SU-DHL-6 (cell line): ENCODE data around the gene HSPBP1.

Experiments
- H2AFZ ChIP-seq: fragments of 200-600 bp; sonication (generic); 2 replicates; pipeline ENCODE4 v1.6.1; 2014; ENCODE audit warnings: low read depth, mild to moderate bottlenecking, moderate library complexity, mixed read lengths, antibody characterized with exemption, low read length; ENCODE audit not compliant: severe bottlenecking
- H3F3A ChIP-seq: fragments of 200-600 bp; shearing (Covaris generic); 2 replicates; pipeline ENCODE4 v1.6.0; 2016; ENCODE audit warnings: antibody characterized with exemption, mild to moderate bottlenecking; ENCODE audit not compliant: insufficient read depth
- H3K27ac ChIP-seq: fragments of 200-600 bp; sonication (generic); 2 replicates; pipeline ENCODE4 v1.5.1; 2016; ENCODE audit warnings: low read depth, mild to moderate bottlenecking, low read length, moderate library complexity, mixed read lengths
- H3K27me3 ChIP-seq: fragments of 200-600 bp; sonication (generic), shearing (Covaris generic); 2 replicates; pipeline ENCODE4 v1.6.0; 2014; ENCODE audit warnings: mild to moderate bottlenecking, low read length
- H3K36me3 ChIP-seq: fragments of 200-600 bp; sonication (generic); 2 replicates; pipeline ENCODE4 v1.6.1; 2014; ENCODE audit warnings: mild to moderate bottlenecking, low read length, mixed read lengths
- H3K4me2 ChIP-seq: fragments of 300-600, 200-600 bp; shearing (Covaris generic), sonication (generic); 2 replicates; pipeline ENCODE4 v1.6.0; 2014; ENCODE audit warnings: low read length, low read depth, mild to moderate bottlenecking; ENCODE audit not compliant: poor library complexity, severe bottlenecking
- H3K4me3 ChIP-seq: fragments of 200-600 bp; sonication (generic); 2 replicates; pipeline ENCODE4 v1.5.1; 2014; ENCODE audit warnings: antibody characterized with exemption, low read length, mild to moderate bottlenecking, mixed read lengths; ENCODE audit not compliant: insufficient read depth, poor library complexity, severe bottlenecking
- H3K79me2 ChIP-seq: fragments of 200-600 bp; sonication (generic); 2 replicates; pipeline ENCODE4 v1.6.1; 2014; ENCODE audit warnings: mild to moderate bottlenecking, low read length, moderate library complexity; ENCODE audit not compliant: insufficient read depth
- H3K9ac ChIP-seq: fragments of 200-600 bp; sonication (generic); 2 replicates; pipeline ENCODE4 v1.7.0; 2014; ENCODE audit warnings: mild to moderate bottlenecking, low read length
- H3K9me2 ChIP-seq: fragments of 200-600 bp; sonication (generic); replicated peaks from 2 replicates; pipeline ENCODE4 v1.6.1; 2014; ENCODE audit warnings: low read length; ENCODE audit not compliant: insufficient read depth
- H3K9me3 ChIP-seq: fragments of 200-600 bp; sonication (generic); 2 replicates; pipeline ENCODE4 v1.6.1; 2014; ENCODE audit warnings: low read length, mixed read lengths; ENCODE audit not compliant: insufficient read depth
- H4K20me1 ChIP-seq: fragments of 200-600 bp; sonication (generic); 2 replicates; pipeline ENCODE4 v1.6.1; 2014; ENCODE audit warnings: low read depth, mild to moderate bottlenecking, antibody characterized with exemption, low read length, moderate library complexity, mixed read lengths
- CTCF ChIP-seq: fragments of 200-600 bp; sonication (generic); IDR thresholded peaks from one replicate; pipeline ENCODE4 v1.5.1; 2017; ENCODE audit warnings: antibody characterized with exemption, mild to moderate bottlenecking, low read length, moderate library complexity; ENCODE audit not compliant: insufficient read depth, poor library complexity, severe bottlenecking
- EZH2phosphoT487 ChIP-seq: fragments of 200-600 bp; sonication (generic), shearing (Covaris generic); conservative IDR thresholded peaks from 2 replicates; pipeline ENCODE4 v1.6.1; 2018; ENCODE audit warnings: mild to moderate bottlenecking, antibody characterized with exemption, low read length, moderate library complexity, mixed read lengths

HSPBP1 gene

GRCh38 chr19:55264531-55264930 is 15.4 kb downstream of the HSPBP1 start:
- Histone ChIP-seq H3K27me3 (no peaks in the 10 kb centered on the region), H3K9me3 (no peaks in the 10 kb centered on the region; the same call in 1 of the 2 replicates), H3K9ac (no peak overlapping the region), H3K4me2 (no peak overlapping the region), H2AFZ (no peak overlapping the region), H3K4me3 (no peak overlapping the region), H3K79me2 (no peaks in the 10 kb centered on the region), H4K20me1 (no peaks in the 10 kb centered on the region), H3K36me3 (no peaks in the 10 kb centered on the region), H3F3A (peaks cover 17% of the 10 kb centered on the region), H3K27ac (no peak overlapping the region), H3K9me2 (no peaks in the 10 kb centered on the region)
- TF ChIP-seq EZH2phosphoT487 (no peak), CTCF (no peak)

- H3K36me3 ChIP-seq, result no peaks in the 10 kb centered on the region
- no peak overlapping the region for H3K4me3 ChIP-seq
- H3K9me2 ChIP-seq, result no peaks in the 10 kb centered on the region
- H2AFZ ChIP-seq, result no peak overlapping the region
- H3K4me2 ChIP-seq, result no peak overlapping the region
- peaks cover 13% of the 10 kb centered on the region for H3K79me2 ChIP-seq
- no peaks in the 10 kb centered on the region for H3K27me3 ChIP-seq
- no peaks in the 10 kb centered on the region; the same call in 1 of the 2 replicates for H3K9me3 ChIP-seq
- no peak overlapping the region for H3K9ac ChIP-seq
- peaks cover 23% of the 10 kb centered on the region for H3F3A ChIP-seq
- no peaks in the 10 kb centered on the region for H4K20me1 ChIP-seq
- TF ChIP-seq CTCF, result no peak
- TF ChIP-seq EZH2phosphoT487, result no peak
- H3K27ac ChIP-seq, result no peak overlapping the region
Measured at GRCh38 chr19:55262359-55262758, 17.6 kb downstream of the HSPBP1 start.

- Histone ChIP-seq H3K36me3 (no peaks in the 10 kb centered on the region), H2AFZ (no peak overlapping the region), H3K79me2 (peaks cover 20% of the 10 kb centered on the region), H3K4me2 (no peak overlapping the region), H4K20me1 (no peaks in the 10 kb centered on the region), H3K4me3 (no peak overlapping the region), H3F3A (peaks cover 26% of the 10 kb centered on the region), H3K9me3 (no peaks in the 10 kb centered on the region; the same call in 1 of the 2 replicates), H3K27ac (no peak overlapping the region), H3K27me3 (no peaks in the 10 kb centered on the region), H3K9ac (no peak overlapping the region), H3K9me2 (no peaks in the 10 kb centered on the region)
- TF ChIP-seq CTCF (no peak), EZH2phosphoT487 (no peak)
Measured at GRCh38 chr19:55261671-55262126, 18.2 kb downstream of the HSPBP1 start.
